HG03378 (cell line): Measurements from ENCODE around the gene C1orf94.

Experiments used
- ATAC-seq: cut with Tn5 transposase; IDR thresholded peaks from one replicate; pipeline ENCODE4 v1.9.1; 2021; ENCODE audit warnings: mild to moderate bottlenecking, moderate library complexity; ENCODE audit not compliant: unreplicated experiment

Gene C1orf94, protein sequence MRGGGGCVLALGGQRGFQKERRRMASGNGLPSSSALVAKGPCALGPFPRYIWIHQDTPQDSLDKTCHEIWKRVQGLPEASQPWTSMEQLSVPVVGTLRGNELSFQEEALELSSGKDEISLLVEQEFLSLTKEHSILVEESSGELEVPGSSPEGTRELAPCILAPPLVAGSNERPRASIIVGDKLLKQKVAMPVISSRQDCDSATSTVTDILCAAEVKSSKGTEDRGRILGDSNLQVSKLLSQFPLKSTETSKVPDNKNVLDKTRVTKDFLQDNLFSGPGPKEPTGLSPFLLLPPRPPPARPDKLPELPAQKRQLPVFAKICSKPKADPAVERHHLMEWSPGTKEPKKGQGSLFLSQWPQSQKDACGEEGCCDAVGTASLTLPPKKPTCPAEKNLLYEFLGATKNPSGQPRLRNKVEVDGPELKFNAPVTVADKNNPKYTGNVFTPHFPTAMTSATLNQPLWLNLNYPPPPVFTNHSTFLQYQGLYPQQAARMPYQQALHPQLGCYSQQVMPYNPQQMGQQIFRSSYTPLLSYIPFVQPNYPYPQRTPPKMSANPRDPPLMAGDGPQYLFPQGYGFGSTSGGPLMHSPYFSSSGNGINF

DNA sequence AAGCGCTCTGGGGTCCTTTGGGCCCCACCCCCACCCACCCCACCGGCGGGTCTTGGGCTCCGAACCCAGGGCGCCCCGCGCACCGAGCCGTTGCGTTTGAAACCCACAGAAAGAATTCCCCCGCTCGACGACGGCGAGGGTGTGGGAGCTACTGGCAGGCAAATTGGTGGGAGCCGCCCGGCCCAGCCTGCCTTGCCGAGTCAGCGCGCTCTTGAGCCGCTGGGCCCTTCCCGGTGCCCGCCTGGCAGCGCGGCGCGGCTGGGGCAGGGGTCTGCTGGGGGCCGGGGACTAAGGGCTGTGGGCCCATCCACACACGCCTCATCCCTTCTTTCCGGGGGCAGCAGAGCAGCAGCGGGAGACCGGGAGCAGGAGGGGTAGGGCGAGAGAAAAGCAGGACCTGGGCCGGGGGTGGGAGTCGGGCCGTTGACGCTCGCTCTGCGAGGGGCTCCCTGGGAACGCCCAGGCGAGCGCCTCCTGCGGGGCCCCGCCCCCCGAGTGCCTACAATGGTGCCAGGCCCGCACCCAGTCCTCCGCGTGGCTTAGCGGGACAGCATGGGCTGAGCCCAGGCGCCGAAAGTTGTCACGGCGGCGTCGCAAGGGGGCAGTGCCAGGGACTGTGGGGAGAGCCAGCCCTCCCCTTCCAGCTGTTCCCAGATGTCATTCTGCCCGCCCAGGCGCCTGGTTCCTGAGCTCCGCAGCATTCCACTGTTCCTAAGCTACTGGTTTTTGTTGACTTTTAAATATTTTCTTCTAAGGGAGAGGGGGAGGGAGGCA is at the start of gene C1orf94:
Gene C1orf94 (plus strand): TSS at position 78 of the 774 bp plus-strand sequence. CDS start 883 bp downstream, outside the sequence.
- no peak for ATAC-seq

DNA sequence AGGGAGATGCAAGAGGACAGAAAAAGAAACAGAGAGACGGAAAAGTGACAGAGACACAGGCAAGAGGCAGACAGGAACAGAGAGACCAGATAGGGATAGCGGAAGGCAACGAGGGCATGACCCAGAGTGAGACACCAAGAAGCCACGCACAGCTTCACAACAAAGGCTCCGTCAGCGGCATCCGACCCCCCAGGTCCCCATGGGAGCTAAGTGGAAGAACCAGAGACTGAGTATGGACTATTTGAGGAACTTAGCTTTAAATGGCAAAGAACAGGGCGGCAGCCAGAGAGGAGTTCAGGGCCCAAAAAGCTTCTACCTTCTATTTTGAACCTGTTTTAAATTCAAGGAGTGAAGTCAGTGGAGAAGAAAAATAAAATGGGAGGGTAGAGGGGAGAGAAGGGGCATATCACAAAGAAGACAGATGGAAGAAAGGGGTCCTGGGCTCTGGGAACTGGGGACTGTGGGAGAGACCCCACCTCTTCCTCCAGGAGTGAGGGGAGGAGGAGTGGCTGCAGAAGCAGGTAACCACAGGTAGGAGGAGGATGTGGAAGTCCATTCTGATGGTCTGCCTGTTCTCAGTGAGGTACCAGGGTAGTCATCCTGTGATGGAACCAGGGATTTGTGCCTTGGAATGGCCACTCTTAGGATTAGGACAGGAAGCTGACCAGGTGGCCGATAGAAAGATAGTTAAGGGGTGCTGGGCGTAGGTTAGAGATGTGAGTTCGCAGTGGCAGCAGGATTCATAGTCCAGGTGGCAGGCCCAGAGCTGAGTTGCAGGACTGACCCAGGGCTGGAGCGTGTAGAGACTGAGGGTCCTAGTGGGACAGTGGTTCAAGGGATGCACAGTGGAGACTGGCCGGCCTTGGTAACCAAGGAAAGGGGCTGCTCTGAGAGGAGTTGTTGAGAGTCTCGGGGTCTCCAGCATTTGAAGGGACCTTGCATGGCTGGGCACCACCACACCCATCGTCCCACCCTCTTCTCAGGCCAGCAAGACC is 49.4 kb upstream of the C1orf94 start:
- ATAC-seq: no peak

DNA sequence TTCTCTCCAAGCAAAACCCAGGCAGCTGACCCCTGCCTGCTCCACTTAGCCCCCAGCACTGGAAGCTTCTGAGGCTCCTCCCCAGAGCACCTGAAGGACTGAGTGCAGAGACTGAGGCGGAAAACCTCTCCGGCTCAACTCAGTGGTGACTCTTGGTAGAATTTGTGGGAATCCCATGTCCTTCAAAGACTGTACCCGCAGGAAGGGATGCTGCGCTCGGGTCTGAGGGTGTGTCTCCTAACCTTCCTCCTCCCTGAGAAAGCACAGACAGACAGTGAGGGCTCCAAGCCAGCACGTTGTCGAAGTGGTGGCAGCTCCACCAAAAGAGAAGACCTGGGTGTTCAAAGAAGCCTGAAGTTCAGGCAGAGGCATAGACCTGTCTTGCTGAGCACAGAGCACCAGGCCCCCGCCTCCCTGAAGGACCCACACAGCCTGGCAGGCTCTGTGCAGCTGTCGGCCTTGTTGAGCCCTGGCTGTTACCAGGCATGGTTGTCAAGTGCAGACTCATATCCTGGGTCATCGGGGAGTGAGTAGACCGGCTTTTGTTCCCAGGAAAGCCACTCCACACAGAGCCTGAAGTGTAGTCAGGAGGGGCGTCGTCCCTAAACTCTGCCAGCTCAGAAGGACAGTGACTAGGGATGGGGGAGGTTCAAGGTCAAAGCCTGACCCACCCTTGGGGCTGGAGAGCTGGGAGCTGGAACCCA is 48.4 kb upstream of the C1orf94 start:
- no peak for ATAC-seq

DNA sequence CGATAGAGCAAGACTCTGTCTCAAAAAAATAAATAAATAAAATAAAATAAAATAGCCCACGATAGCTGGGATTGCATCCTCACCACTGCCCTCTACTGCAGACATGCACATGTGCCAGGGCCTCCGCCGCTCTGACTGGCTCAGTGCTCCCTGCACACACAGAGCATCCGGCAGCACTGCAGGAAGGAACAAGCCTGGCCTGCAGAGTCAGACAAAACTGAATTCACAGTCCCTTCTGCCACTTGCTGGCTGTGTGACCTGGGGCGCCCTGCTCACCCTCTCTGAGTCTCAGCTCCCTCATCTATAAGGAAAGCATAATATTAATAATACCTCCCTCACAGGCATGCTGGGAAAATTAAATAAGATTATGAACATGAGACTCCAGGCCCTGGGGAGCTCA is 47.1 kb upstream of the C1orf94 start:
- ATAC-seq: no peak

DNA sequence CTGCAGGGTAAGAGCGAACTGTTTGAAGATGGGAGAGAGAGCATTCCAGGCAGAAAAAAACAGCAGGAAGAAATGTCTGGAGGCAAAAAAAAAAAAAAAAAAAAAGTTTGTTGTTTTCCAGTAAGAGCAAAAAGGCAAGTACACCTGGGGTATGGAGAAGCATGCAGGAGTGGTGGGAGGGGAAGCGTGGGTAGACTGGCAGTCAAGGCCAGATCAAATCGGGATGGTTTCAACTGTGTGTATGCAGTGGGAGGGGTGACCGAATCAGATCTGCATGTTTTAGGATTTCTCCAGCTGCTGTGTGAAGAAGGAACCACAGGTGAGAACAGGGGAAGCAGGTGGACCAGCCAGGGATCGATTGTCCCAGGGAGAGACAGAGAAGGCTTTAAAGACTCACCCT is 46.4 kb upstream of the C1orf94 start:
- no peak for ATAC-seq

DNA sequence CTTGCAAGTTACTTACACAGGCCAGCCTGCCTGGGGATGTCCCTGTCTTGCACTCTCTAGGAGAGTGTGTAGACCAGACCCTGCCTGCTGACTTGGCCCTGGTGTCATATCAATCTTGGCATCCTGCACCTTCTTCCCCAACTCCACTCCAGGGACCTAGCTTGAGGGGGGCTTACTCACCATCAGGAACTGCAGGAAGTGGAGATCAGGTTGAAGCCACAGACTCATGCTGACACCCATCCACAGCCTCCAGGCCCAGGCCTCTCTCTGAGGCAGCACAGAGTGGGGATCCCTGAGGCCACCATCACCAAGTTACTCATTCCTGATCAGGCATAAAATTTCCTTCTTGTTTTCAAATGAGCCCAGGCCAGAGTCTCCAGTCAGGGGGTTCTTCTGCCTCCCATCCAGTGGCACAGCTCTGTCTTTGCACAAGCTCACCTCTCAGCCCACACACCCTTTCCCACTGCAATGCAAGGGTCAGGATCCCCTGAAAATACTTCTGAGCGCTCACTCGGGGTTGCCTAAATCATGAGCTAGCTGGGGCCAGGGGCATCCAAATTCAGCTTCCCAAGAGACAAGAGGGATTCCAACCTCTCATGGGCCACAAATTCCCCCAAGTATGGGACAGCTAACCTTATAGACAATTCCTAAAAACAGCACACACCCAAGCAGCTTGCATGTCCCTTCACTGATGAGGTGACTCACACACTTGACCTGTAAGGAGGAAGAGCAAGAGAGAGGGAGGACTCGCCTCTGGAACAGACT is 45.1 kb upstream of the C1orf94 start:
- ATAC-seq: no peak

DNA sequence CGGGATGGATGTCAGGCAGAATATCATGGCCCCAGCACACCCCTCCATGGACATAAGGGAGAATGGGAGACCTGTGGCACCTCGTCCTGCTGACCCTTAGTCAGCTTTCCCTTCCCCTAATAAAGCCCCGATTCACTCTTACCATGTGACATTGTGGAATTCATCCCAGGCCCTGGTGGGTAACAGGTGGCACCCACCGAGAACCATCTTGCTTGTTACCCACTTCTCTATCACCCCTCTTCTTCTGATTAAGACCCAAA is 44.6 kb upstream of the C1orf94 start:
- no peak for ATAC-seq

DNA sequence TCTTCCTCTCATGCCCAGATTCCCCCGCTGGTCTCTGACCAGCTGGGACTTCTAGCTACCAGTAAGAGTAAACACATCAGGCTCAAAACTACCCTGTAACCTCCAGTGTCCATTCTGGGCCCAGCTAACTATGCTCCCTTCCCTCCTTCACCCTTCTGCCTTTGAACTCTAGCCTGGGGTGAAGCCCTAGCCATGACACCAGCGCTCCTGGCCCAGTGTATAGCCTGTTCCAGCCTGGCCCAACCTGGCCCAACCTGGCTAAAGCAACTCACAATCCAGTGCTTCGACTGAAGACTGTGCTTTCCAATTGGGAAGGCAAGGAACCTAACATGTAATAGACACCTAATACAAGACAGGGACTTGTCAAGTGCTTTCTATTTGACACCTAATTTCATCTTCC is 39.3 kb upstream of the C1orf94 start:
- no peak for ATAC-seq

DNA sequence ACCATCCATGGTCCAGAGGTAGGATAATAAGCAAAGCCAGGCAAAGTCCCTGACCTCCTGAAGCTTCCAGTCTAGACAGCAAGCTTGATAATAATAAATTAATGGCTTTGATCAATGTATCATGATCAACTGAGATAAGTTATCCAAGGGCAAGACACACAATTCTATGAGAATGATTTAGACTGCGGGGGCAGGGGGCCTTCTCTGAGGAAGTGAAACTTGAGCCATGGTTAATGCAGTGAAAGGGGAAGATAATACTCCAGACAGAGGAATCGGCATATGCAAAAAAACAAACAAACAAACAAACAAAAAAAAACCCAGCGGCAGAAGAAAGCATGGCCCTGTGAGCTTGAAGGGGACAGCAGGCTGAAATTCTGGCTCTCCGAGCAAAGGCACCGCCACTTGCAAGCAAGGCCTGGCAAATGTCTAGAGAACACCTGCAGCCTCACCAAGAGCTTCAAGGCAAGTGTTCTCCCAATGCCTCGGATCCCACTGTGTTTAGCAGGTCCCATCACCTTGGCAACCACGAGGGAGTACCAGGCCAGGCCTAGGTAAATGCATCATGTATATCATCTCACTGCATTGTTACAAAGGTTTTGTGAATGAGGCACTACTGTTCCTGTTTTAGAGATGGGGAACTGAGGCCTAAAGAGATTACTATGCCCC is 36.6 kb upstream of the C1orf94 start:
- ATAC-seq: no peak

DNA sequence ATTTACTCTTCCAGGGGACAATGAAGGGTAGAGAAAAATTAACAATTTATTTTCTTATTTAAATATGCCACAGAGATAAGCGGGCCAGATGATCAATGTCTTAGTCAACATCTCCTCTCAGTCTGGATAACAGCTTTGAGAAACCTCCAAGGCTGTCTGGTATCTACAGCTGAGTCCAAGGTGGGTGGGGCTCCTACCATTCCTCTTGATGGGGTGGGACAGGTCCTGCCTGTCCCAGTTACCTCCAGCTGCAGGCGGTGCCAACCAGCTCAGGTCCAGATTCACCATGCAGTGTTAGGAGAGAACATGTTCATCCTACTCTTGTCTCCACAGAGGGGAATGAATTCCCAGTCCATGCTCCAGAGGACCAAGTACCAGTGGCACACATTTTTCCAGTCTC is 32.7 kb upstream of the C1orf94 start:
- ATAC-seq: no peak

DNA sequence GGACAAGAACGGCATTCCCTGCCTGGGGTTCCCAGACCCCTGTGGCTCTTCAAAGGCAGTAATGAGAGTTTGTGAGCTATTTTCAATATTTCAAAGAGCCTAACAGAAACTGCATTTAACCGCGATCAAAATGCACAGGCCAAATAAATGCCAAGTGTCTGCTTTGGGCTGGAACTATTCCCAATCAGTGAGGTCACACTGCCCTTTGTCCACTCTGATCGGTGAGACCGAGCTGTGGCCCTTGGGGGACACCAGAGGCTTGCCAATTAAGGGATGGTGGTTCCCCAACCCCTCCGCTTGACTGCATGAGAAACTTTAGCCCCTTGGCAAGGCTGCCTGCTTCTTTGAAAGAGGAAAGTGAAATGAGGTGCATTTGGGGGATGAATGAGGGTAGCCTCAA is 31.9 kb upstream of the C1orf94 start:
- ATAC-seq: no peak

DNA sequence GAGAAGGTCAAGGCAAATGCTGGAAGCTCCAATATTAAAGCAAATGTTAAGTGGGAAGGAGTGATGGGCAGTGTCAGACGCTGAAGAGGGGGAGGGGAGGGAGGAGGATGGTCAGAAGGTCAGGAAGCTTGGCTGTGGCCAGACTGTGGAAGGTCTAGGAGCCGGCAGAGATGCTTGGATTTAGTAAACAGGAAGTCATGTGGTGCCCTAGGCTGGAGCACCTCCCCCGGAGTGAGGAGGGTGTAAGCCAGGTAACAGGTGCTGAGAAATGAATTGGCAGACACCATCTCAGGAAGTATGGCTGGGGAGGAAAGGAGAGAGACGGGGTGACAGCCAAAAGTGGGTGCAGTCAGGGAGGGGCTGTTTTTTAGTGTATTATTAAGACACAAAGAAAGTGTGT is 29.4 kb upstream of the C1orf94 start:
- no peak for ATAC-seq

DNA sequence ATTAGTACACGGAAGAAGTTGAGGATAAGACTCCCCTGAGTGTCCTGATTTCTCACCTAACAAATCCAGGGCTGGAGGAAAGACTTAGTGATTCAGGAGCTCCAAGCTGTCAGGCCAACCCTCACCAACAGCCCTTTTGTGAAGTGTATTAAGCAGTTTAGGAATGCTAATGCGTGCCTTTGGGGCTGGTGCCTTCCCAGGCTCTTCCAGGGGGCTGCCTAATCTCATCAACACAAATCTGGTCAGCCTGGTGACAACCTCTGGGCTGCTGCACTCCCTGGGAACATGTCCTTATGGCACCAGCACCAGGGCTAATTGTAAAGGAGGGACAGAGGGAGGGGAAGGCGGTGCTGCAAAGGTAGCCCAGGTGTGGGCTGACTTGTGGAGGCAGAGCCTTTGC is 27.2 kb upstream of the C1orf94 start:
- ATAC-seq: no peak

DNA sequence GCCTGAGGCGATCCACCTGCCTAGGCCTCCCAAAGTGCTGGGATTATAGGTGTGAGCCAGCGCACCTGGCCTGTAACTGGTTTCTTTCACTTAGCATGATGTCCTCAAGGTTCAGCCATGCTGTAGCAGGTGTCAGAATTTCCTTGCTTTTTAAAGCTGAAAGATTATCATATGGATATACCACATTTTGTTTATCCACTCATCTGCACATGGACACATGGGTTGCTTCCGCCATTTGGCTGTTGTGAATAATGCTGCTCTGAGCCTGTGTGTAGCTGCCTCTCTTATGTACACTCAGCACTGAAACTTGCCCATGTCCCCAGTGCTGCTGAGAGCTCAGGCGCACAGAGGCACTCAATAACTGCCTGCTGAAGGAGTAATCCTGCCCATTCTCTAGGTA is 23.5 kb upstream of the C1orf94 start:
- ATAC-seq: no peak

DNA sequence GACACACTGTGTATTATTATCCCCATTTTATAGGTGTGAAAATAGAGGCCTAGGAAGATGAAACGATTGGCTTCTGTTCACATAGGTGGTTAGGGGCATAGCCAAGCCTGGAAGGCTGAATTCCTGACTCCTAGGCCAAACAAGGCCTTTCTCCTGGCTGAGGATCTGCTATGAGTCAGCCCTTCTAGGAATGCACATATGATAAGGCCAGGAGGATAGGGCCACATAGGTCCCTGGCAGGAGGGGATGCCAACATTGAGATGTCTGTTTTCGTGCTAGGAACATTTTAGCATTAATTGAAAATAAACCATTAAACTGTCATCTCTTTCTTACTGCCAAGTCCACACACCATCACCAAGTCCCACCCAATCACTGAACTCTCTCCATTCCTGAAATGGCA is 20.8 kb upstream of the C1orf94 start:
- ATAC-seq: no peak

DNA sequence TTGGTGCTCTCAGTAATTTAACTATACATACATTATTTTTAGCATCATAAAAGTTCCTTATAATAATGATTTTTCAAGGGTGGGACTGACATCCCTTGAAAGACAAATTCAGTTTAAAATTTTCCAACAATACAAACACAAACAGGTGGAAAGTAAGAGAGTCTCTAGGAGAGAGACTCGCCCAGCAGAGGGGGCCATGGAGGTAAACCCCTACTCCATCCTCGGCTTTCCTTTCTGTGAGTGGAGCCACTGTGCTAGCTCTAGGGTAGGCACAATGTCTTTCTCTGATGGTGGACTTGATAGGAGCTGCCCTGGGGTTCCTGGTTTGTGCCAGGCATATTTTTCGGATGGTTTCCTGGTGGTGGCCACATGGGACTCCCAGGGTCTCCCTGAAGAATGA is 20.0 kb upstream of the C1orf94 start:
- no peak for ATAC-seq

DNA sequence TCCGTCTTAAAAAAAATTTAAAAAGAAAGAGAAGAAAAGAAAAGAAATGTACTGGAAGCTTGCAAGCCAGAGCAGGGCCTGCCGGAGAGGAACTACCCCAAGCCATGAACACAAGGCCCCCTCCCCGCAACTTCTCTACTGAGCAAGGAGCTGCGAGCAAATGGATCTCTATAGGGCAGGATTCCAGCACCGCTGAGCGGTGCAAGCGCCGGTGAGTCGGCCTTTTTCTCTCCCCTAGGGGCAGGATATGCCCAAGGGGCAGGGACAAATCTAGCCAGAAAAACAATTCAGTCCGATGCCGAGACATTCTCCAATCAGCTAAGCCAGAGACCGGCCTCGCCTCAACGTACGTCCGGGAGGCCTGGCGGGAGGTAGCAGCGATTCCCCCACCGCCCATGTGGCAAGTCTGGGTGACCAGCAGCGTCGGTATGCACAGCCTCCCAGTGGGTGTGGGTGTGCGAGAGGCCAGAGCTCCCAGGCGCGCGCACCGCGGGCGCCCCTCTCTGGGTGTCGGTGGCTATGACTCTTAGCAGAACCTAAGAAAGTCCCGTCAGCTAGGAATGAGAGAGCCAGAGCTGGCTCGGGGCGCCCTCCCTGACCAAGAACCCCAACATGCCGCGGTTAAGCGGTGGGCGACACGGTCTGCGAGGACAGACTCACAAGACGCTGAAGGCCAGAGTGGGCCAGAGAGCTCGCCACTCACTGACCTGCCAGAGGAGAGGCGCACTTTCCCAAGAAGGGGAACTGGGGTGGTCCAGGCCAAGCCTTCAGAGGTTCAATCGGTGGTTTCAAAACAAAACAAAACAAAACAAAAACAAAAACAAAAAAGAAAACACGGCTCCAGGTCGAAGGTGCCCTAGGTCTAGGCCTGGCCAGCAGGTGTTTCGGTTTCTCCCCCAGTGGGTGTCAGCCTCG is 13.6 kb upstream of the C1orf94 start:
- ATAC-seq: no peak
